Heart left ventricle (tissue), 13 donors: ENCODE data around the gene ALDH1L1.

Experiments
- CTCF ChIP-seq, 12 donors: fragments of 200-600 bp; sonication (generic) in 4 of 12; IDR thresholded peaks; one replicate each; pipeline versions ENCODE4 v1.5.0 to v1.8.0; 2018 to 2022; ENCODE audit warnings: antibody characterized with exemption in 12 of 12, mild to moderate bottlenecking in 5 of 12
- POLR2A ChIP-seq, 2 donors: fragments of 450-650 bp; IDR thresholded peaks; one replicate each; pipeline ENCODE4 v1.6.1; 2017; ENCODE audit warnings: antibody characterized with exemption in 2 of 2, mild to moderate bottlenecking in 2 of 2, moderate library complexity in 2 of 2
- donor health status: ischemic (EF 13 %, LVEDD 7.1; RV severe dilation, severe dysfunction).
- donor health status: DM: no; HTN: yes; CAD: no.
- donor health status: DM: no; HTN: no; CAD: no.
- donor health status: ischemic (EF 25% LVEDD 6.9; RV normal size, moderate dysfunction).
- donor health status: ischemic (EF 25% LVEDD 5.7; RV mildly dilated, moderate dysfunction).
- donor health status: ischemic (EF 35%, LVEDD 5.7; RV mildly dilated, moderate dysfunction).
- donor health status: nonischemic (EF 11% LVEDD 7.7; RV severe dilation, severe dysfunction).
- donor health status: DM: yes; HTN: yes; CAD: no.
- donor health status: PGD.
- donor health status: ischemic (EF 29% LVEDD 5.4; RV normal size, mild dysfunction).
- donor health status: nonischemic (EF 23%, LVEDD 6.1; RV moderate dilation, normal function).

- TF ChIP-seq CTCF (IDR thresholded peaks at IDR 0.05) = peak in 2 of 12 donors; percentile 2 to 10
- TF ChIP-seq POLR2A (IDR thresholded peaks at IDR 0.05) = no peak
Measured at GRCh38 chr3:126213379-126214028, 33.1 kb upstream of the ALDH1L1 start.
